Activated T-cell treated with anti-CD3 and anti-CD28 coated beads, Interleukin-2, amount 50 U/mL, for 24 hours (primary cell): ENCODE data around the gene GPR32.
"Not testable (repeated sequence)": the region's sequence is repeated elsewhere in the genome, so short reads cannot be mapped to it uniquely, and the experiment has no call there.

Source experiments
- DNase-seq: peaks from one replicate; pipeline ENCODE4 v3.0.0-alpha.2; 2020
- H3K27ac Mint-ChIP-seq: 2 replicates; pipeline ENCODE4 v1.8.0; 2020; ENCODE audit warnings: mild to moderate bottlenecking, mixed read lengths
- H3K27me3 Mint-ChIP-seq: 2 replicates; pipeline ENCODE4 v1.8.0; 2020; ENCODE audit warnings: mixed read lengths
- H3K36me3 Mint-ChIP-seq: 2 replicates; pipeline ENCODE4 v1.8.0; 2020; ENCODE audit warnings: low read depth, mixed read lengths
- H3K4me1 Mint-ChIP-seq: 2 replicates; pipeline ENCODE4 v1.8.0; 2020; ENCODE audit warnings: low read depth, mixed read lengths
- H3K4me3 Mint-ChIP-seq: 2 replicates; pipeline ENCODE4 v1.8.0; 2020; ENCODE audit warnings: mild to moderate bottlenecking, moderate library complexity, mixed read lengths
- H3K9me3 Mint-ChIP-seq: 2 replicates; pipeline ENCODE4 v1.8.0; 2020; ENCODE audit warnings: mixed read lengths

Gene GPR32

GRCh38 chr19:50797781-50798658, 27.8 kb downstream of the GPR32 start:
- no peaks in the 10 kb centered on the region for H3K9me3 Mint-ChIP-seq
- no peaks in the 10 kb centered on the region for H3K27me3 Mint-ChIP-seq
- H3K27ac Mint-ChIP-seq: peak overlapping the region; percentile 55
- no peak overlapping the region for H3K4me3 Mint-ChIP-seq
- no peak for DNase-seq
- H3K36me3 Mint-ChIP-seq: peaks cover 68% of the 10 kb centered on the region
- peaks cover 30% of the 10 kb centered on the region for H3K4me1 Mint-ChIP-seq

GRCh38 chr19:50798659-50799546, 28.6 kb downstream of the GPR32 start:
- Mint-ChIP-seq H3K4me3 (no peak overlapping the region), H3K27ac (peak overlapping the region; percentile 14), H3K9me3 (no peaks in the 10 kb centered on the region), H3K36me3 (peaks cover 77% of the 10 kb centered on the region), H3K27me3 (no peaks in the 10 kb centered on the region), H3K4me1 (peaks cover 30% of the 10 kb centered on the region)
- no peak for DNase-seq

- peaks cover 83% of the 10 kb centered on the region for H3K36me3 Mint-ChIP-seq
- no peak overlapping the region for H3K4me3 Mint-ChIP-seq
- no peak for DNase-seq
- no peaks in the 10 kb centered on the region for H3K27me3 Mint-ChIP-seq
- H3K4me1 Mint-ChIP-seq: peaks cover 28% of the 10 kb centered on the region
- peak overlapping the region; percentile 14 for H3K27ac Mint-ChIP-seq
- no peaks in the 10 kb centered on the region for H3K9me3 Mint-ChIP-seq
These were observed 29.2 kb downstream of the GPR32 start for GRCh38 chr19:50799547-50799851.

GRCh38 chr19:50801107-50801506, 30.8 kb downstream of the GPR32 start:
- Mint-ChIP-seq H3K27ac (peak overlapping the region; percentile 88), H3K9me3 (no peaks in the 10 kb centered on the region)

GRCh38 chr19:50803633-50804419, 33.6 kb downstream of the GPR32 start:
- H3K4me1 Mint-ChIP-seq: peaks cover 38% of the 10 kb centered on the region
- H3K9me3 Mint-ChIP-seq: no peaks in the 10 kb centered on the region

More at GRCh38 chr19:50801107-50801506, 30.8 kb downstream of the GPR32 start:
- peaks cover 37% of the 10 kb centered on the region for H3K4me1 Mint-ChIP-seq
- peak overlapping the region; percentile 99 for H3K4me3 Mint-ChIP-seq
- no peak for DNase-seq
- H3K36me3 Mint-ChIP-seq: peaks cover 80% of the 10 kb centered on the region
- no peaks in the 10 kb centered on the region for H3K27me3 Mint-ChIP-seq

GRCh38 chr19:50804420-50805272, 34.4 kb downstream of the GPR32 start:
- Mint-ChIP-seq H3K27ac (peak overlapping the region; percentile 100), H3K9me3 (no peaks in the 10 kb centered on the region), H3K27me3 (no peaks in the 10 kb centered on the region), H3K4me1 (peaks cover 38% of the 10 kb centered on the region), H3K36me3 (peaks cover 49% of the 10 kb centered on the region), H3K4me3 (peak overlapping the region; percentile 99)
- DNase-seq: peak; percentile 99

More at GRCh38 chr19:50803633-50804419, 33.6 kb downstream of the GPR32 start:
- Mint-ChIP-seq H3K27me3 (no peaks in the 10 kb centered on the region), H3K27ac (peak overlapping the region; percentile 100), H3K4me3 (peak overlapping the region; percentile 99), H3K36me3 (peaks cover 57% of the 10 kb centered on the region)
- DNase-seq: peak; percentile 58

GRCh38 chr19:50808856-50809255, 38.6 kb downstream of the GPR32 start:
- no peak overlapping the region for H3K27ac Mint-ChIP-seq
- H3K4me3 Mint-ChIP-seq: no peak overlapping the region
- peaks cover 14% of the 10 kb centered on the region for H3K4me1 Mint-ChIP-seq
- H3K27me3 Mint-ChIP-seq: peaks cover 5% of the 10 kb centered on the region
- no peaks in the 10 kb centered on the region for H3K9me3 Mint-ChIP-seq
- H3K36me3 Mint-ChIP-seq: peaks cover 8% of the 10 kb centered on the region
- DNase-seq: no peak

- H3K27me3 Mint-ChIP-seq: peaks cover 29% of the 10 kb centered on the region
These were observed 41.5 kb downstream of the GPR32 start for GRCh38 chr19:50811622-50812238.

GRCh38 chr19:50812474-50812873, 42.2 kb downstream of the GPR32 start:
- H3K36me3 Mint-ChIP-seq: no peaks in the 10 kb centered on the region

More at GRCh38 chr19:50811622-50812238, 41.5 kb downstream of the GPR32 start:
- not testable (repeated sequence) for H3K27ac Mint-ChIP-seq, H3K4me1 Mint-ChIP-seq, H3K36me3 Mint-ChIP-seq, H3K9me3 Mint-ChIP-seq, H3K4me3 Mint-ChIP-seq, DNase-seq

GRCh38 chr19:50814883-50815282, 44.6 kb downstream of the GPR32 start:
- peaks cover 32% of the 10 kb centered on the region for H3K4me1 Mint-ChIP-seq
- no peaks in the 10 kb centered on the region for H3K9me3 Mint-ChIP-seq
- peaks cover 55% of the 10 kb centered on the region for H3K27me3 Mint-ChIP-seq
- DNase-seq: no peak
- H3K27ac Mint-ChIP-seq: no peak overlapping the region
- H3K4me3 Mint-ChIP-seq: no peak overlapping the region
- no peaks in the 10 kb centered on the region for H3K36me3 Mint-ChIP-seq

More at GRCh38 chr19:50812474-50812873, 42.2 kb downstream of the GPR32 start:
- H3K27me3 Mint-ChIP-seq: peaks cover 35% of the 10 kb centered on the region
- DNase-seq: no peak
- H3K9me3 Mint-ChIP-seq: no peaks in the 10 kb centered on the region
- no peak overlapping the region for H3K27ac Mint-ChIP-seq
- no peak overlapping the region for H3K4me3 Mint-ChIP-seq
- H3K4me1 Mint-ChIP-seq: peaks cover 16% of the 10 kb centered on the region

- peaks cover 38% of the 10 kb centered on the region for H3K4me1 Mint-ChIP-seq
- H3K9me3 Mint-ChIP-seq: no peaks in the 10 kb centered on the region
- DNase-seq: no peak
- peaks cover 60% of the 10 kb centered on the region for H3K27me3 Mint-ChIP-seq
- H3K36me3 Mint-ChIP-seq: no peaks in the 10 kb centered on the region
- no peak overlapping the region for H3K27ac Mint-ChIP-seq
- no peak overlapping the region for H3K4me3 Mint-ChIP-seq
These were observed 45.2 kb downstream of the GPR32 start for GRCh38 chr19:50815439-50815838.

GRCh38 chr19:50817941-50818858, 47.9 kb downstream of the GPR32 start:
- Mint-ChIP-seq H3K4me3 (peak overlapping the region; percentile 66), H3K27ac (no peak overlapping the region), H3K4me1 (peaks cover 45% of the 10 kb centered on the region), H3K27me3 (peaks cover 81% of the 10 kb centered on the region), H3K9me3 (no peaks in the 10 kb centered on the region), H3K36me3 (no peaks in the 10 kb centered on the region)
- DNase-seq: peak; percentile 71
